WTC11 (cell line): ENCODE results near the gene PPP2R2C.

Experiments
- CTCF ChIP-seq: fragments of 200-600 bp; IDR thresholded peaks from 2 replicates; pipeline ENCODE4 v1.8.0; 2022; ENCODE audit warnings: antibody characterized with exemption
- NFATC4 ChIP-seq: fragments of 250-450 bp; sonication (Bioruptor Pico); IDR thresholded peaks from 2 replicates; pipeline ENCODE4 v1.9.0; 2021; ENCODE audit warnings: mild to moderate bottlenecking
- NR2C2 ChIP-seq: sonication (generic); formaldehyde crosslinking; IDR thresholded peaks from 2 replicates; pipeline ENCODE4 v1.8.0; 2022; ENCODE audit warnings: mild to moderate bottlenecking, missing genetic modification reagents
- TP53 ChIP-seq: sonication (generic); formaldehyde crosslinking; IDR thresholded peaks from 2 replicates; pipeline ENCODE4 v1.8.1; 2023; ENCODE audit warnings: mild to moderate bottlenecking, missing genetic modification reagents

GRCh38 chr4:6366581-6366980 is 105.8 kb downstream of the PPP2R2C start:
- TF ChIP-seq TP53 (CRISPR knock-in tag) (no peak), NR2C2 (no peak), NFATC4 (no peak), CTCF (no peak)
